GM18858 (cell line): ENCODE results near the gene BTBD6.

Experiments used
- ATAC-seq: cut with Tn5 transposase; IDR thresholded peaks from one replicate; pipeline ENCODE4 v1.9.1; 2021; ENCODE audit not compliant: unreplicated experiment

BTBD6 gene

GRCh38 chr14:105248368-105249181 is at the start of gene BTBD6:
BTBD6 (plus strand) TSS chr14:105248533; CDS start chr14:105248712, 179 bp downstream.
- peak; percentile 70 for ATAC-seq

GRCh38 chr14:105198588-105198987 is 49.7 kb upstream of the BTBD6 start:
- ATAC-seq = no peak

- ATAC-seq = no peak
Observed at GRCh38 chr14:105199093-105199492, 49.2 kb upstream of the BTBD6 start.

DNA sequence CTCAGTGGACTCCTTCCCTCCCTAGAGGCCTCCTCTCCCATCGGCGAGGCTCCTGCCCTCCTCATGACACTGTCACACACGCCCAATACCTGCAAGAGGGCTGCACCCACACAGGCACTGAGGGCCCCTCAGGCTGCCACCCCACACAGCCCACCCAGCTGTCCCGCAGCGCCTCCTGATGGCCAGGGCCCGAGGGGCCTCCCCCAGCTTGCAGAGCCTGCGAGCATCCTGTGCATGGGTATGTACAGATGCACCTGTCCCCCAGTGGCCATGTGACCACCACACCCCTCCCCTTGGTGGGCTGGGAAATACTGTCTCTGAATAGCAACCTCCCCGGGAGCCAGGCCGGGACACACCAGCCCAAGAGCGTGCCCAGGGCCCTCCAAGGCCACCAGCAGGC is 48.3 kb upstream of the BTBD6 start:
- ATAC-seq = no peak

GRCh38 chr14:105200641-105201040 is 47.7 kb upstream of the BTBD6 start:
- no peak for ATAC-seq

- no peak for ATAC-seq
Observed at GRCh38 chr14:105201156-105201924, 47.0 kb upstream of the BTBD6 start.

DNA sequence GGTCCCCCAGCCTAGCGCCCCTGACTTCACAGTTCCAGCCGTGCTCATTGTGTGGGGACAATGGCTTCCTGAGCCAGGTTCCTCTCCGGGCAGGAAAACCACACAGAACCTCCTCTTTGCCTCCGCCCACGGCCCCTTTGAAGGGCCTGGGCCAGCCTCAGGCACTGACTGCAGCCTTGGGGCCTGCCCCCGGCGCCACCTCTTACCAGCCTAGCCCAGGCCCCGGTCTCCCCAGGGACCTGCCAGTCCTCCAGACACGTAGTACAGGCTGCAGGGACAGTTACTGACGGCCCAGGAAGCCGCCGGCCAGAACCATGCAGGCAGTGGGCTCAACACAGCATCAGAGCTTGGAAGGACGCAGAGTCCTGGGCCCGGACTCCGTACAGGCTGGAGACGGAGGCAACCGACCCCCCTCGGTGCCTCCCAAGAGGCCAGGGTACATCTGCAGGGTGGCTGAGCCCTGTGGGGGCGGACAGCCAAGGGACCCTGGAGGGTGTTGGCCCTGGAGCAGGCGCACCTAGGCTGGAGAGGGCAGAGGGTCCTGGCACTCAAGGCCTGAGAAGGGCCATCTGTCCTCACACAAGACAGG is 46.3 kb upstream of the BTBD6 start:
- ATAC-seq = no peak

- no peak for ATAC-seq
Observed at GRCh38 chr14:105203057-105203531, 45.2 kb upstream of the BTBD6 start.

GRCh38 chr14:105203701-105204100 is 44.6 kb upstream of the BTBD6 start:
- ATAC-seq = no peak

- no peak for ATAC-seq
Observed at GRCh38 chr14:105204206-105204930, 44.0 kb upstream of the BTBD6 start.

DNA sequence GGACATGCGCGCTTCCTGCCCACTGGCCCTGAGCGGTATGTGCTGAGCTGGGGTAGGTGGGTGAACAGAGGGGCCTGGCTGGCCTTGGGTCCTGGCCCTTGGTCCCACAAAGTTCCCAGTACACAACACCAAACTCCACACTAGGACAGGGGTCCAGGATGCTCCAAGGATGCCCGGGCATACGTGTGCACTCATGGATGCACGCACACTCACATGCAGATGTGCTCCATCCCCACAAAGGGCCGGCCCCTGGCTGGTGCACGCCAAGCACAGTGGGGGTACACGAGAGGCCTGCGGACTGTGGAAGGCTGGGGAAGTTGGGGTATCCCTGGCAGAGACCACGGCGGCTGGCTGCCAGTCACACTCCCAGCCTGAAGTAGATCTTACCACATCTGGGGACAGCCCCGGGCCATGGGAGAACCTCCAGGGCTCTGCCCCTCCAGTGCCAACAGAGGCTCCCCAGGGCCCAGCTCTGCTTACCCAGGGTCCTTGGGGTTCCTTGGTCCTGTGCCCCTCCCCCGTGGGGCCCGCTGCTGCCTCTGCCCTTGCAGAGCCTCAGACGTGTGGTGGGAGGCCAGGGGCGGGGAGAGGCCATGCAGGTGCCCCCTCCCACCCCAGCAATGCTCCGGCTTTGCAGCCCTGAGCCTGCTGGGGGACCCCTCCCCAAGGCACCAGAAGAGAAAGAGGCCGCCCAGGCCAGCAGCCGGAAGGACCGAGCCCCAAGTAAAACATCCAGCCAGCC is 43.2 kb upstream of the BTBD6 start:
- ATAC-seq = no peak

DNA sequence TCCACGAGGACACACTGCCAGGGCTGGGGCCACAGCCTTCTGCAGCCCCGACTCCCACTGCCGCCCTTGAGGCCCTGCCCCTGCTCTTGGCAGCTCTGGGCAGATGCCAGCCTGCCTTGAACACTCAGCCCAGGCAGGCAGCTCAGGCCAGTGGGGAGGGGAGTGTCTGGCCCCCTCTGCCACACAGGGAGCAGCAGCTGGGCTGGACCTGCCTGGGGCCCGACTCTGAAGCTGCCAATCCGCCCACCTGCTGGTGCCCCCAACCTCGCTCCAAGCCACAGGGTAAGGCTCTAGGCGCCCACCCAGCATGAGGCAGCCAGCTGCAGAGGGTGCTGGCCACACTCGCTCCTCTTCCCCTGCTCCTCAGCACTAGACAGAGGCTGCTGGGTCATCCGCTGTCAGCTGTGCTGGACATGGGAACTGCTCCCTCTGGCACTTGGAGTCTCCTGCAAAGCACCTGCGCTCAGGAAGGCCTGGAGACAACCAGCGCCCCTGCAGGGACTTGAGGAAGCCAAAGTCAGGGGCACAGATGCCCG is 42.6 kb upstream of the BTBD6 start:
- no peak for ATAC-seq

- ATAC-seq = no peak
Observed at GRCh38 chr14:105206873-105207272, 41.5 kb upstream of the BTBD6 start.

- no peak for ATAC-seq
Observed at GRCh38 chr14:105207460-105207901, 40.9 kb upstream of the BTBD6 start.

- ATAC-seq = no peak
Observed at GRCh38 chr14:105207996-105208737, 40.2 kb upstream of the BTBD6 start.

DNA sequence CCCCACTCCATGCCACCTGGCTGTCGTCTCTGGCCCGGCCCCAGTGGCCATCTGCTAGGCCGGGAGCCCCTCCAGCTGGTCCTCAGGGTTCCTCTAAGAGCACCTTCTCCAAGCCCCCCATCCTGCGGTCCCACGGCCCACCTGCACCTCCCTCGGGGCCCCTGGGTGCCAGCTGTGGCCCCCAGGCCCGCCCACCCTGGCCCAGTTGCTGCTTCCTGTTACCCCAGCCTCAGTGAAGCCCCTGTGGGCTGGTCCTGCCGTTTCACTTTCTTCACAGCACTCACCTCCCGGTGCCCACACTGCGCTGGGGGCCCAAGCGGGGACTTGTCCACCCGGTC is 39.6 kb upstream of the BTBD6 start:
- no peak for ATAC-seq

DNA sequence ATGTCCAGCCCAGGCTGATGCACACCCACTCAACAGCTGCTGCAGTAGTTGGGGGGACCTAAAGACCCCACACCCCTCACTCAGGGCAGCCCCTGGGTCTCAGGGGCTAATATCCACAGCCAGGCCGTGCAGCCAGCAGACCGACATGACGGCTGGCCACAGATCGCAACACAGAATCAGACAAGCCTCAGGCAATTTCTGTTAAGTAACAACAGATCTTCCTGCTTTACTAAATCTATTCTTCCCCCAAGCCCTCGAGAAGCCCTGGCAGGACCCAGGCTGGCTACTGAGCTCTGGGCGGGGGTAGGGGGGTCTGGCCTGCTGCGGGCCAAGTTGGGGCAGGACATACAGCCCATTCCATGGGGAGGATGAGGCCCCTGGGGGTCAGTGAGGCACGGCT is 39.2 kb upstream of the BTBD6 start:
- ATAC-seq = no peak

DNA sequence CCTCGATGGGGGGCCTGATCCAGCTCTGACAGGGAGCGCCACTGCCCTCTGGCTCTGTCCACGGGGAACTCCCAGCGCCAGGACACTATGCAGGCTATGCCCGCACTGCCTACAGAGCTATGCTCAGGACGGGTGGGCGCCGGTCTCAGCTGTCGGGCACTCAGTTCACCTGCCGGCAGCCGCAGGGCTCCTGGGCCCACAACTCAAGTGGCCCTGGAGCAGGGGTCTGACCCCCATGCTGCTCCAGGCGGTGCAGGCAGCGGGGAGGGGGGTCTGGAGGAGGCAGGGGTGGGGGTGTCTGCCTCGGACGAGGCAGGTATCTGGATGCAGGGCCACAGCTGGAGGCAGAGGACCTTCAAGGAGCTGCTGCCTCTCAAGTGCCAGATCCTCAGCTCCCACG is 38.7 kb upstream of the BTBD6 start:
- no peak for ATAC-seq

- ATAC-seq = no peak
Observed at GRCh38 chr14:105210266-105211025, 37.9 kb upstream of the BTBD6 start.
